Muscle layer of colon (tissue), 2 donors: ENCODE results near the gene CHRD.
"Not testable (repeated sequence)": the region's sequence is repeated elsewhere in the genome, so short reads cannot be mapped to it uniquely, and the experiment has no call there.

Source experiments
- H3K27ac ChIP-seq: one replicate; pipeline ENCODE4 v1.7.0; 2013; ENCODE audit warnings: low read depth, mild to moderate bottlenecking, low read length, moderate library complexity
- H3K27me3 ChIP-seq, 2 donors: one replicate each; pipeline ENCODE4 v1.7.0; 2013; ENCODE audit warnings: low read length in 2 of 2, mild to moderate bottlenecking in 2 of 2; ENCODE audit not compliant: insufficient read depth in 2 of 2, control insufficient read depth in 1 of 2
- H3K36me3 ChIP-seq: one replicate; pipeline ENCODE4 v1.7.0; 2013; ENCODE audit warnings: mild to moderate bottlenecking, low read length; ENCODE audit not compliant: insufficient read depth
- H3K4me1 ChIP-seq: one replicate; pipeline ENCODE4 v1.7.0; 2013; ENCODE audit warnings: mild to moderate bottlenecking, low read length; ENCODE audit not compliant: insufficient read depth
- H3K4me3 ChIP-seq, 2 donors: one replicate each; pipeline ENCODE4 v1.7.0; 2013; ENCODE audit warnings: low read length in 2 of 2, low read depth in 1 of 2, mild to moderate bottlenecking in 1 of 2, moderate library complexity in 1 of 2
- H3K9ac ChIP-seq: one replicate; pipeline ENCODE4 v1.7.0; 2013; ENCODE audit warnings: low read length
- H3K9me3 ChIP-seq: one replicate; pipeline ENCODE4 v1.7.0; 2013; ENCODE audit warnings: mild to moderate bottlenecking, low read length
- donor health status: abdominal sarcoma.
- donor health status: Adenocarcinoma of cecum.

Gene CHRD

GRCh38 chr3:184338511-184338945 is 41.3 kb upstream of the CHRD start:
- peaks cover 34% of the 10 kb centered on the region for H3K4me1 ChIP-seq
- no peaks in the 10 kb centered on the region for H3K9me3 ChIP-seq
- H3K4me3 ChIP-seq = peak overlapping the region; percentile 62 to 87
- peak overlapping the region; percentile 98 for H3K9ac ChIP-seq
- H3K27ac ChIP-seq = peak overlapping the region; percentile 86
- no peaks in the 10 kb centered on the region for H3K27me3 ChIP-seq
- H3K36me3 ChIP-seq = peaks cover 43% of the 10 kb centered on the region

GRCh38 chr3:184339001-184339400 is 40.9 kb upstream of the CHRD start:
- no peaks in the 10 kb centered on the region for H3K9me3 ChIP-seq
- peak overlapping the region; percentile 80 for H3K9ac ChIP-seq
- peak overlapping the region; percentile 62 to 66 for H3K4me3 ChIP-seq
- peaks cover 41% of the 10 kb centered on the region for H3K36me3 ChIP-seq
- peak overlapping the region; percentile 86 for H3K27ac ChIP-seq
- no peaks in the 10 kb centered on the region for H3K27me3 ChIP-seq
- peaks cover 34% of the 10 kb centered on the region for H3K4me1 ChIP-seq

- H3K9me3 ChIP-seq, H3K9ac ChIP-seq, H3K4me3 ChIP-seq, H3K27me3 ChIP-seq: not testable (repeated sequence)
- Histone ChIP-seq H3K36me3 (peaks cover 40% of the 10 kb centered on the region), H3K4me1 (peaks cover 34% of the 10 kb centered on the region), H3K27ac (peak overlapping the region; percentile 86)
Observed at GRCh38 chr3:184339451-184340135, 40.3 kb upstream of the CHRD start.

- no peak overlapping the region for H3K27ac ChIP-seq
- no peak overlapping the region for H3K9ac ChIP-seq
- no peaks in the 10 kb centered on the region for H3K9me3 ChIP-seq
- peaks cover 44% of the 10 kb centered on the region for H3K36me3 ChIP-seq
- no peaks in the 10 kb centered on the region for H3K27me3 ChIP-seq
- no peak overlapping the region for H3K4me3 ChIP-seq
- peaks cover 27% of the 10 kb centered on the region for H3K4me1 ChIP-seq
Observed at GRCh38 chr3:184341925-184342324, 37.9 kb upstream of the CHRD start.

- H3K36me3 ChIP-seq = peaks cover 44% of the 10 kb centered on the region
- peaks cover 13% of the 10 kb centered on the region for H3K4me1 ChIP-seq
- no peaks in the 10 kb centered on the region for H3K27me3 ChIP-seq
- H3K9me3 ChIP-seq = no peaks in the 10 kb centered on the region
- H3K9ac ChIP-seq = no peak overlapping the region
- no peak overlapping the region for H3K27ac ChIP-seq
- no peak overlapping the region for H3K4me3 ChIP-seq
Observed at GRCh38 chr3:184343200-184343876, 36.5 kb upstream of the CHRD start.

- H3K4me1 ChIP-seq = peaks cover 1% of the 10 kb centered on the region
- no peak overlapping the region for H3K27ac ChIP-seq
- H3K27me3 ChIP-seq = no peaks in the 10 kb centered on the region
- no peak overlapping the region for H3K4me3 ChIP-seq
- no peaks in the 10 kb centered on the region for H3K9me3 ChIP-seq
- H3K36me3 ChIP-seq = peaks cover 44% of the 10 kb centered on the region
- H3K9ac ChIP-seq = no peak overlapping the region
Observed at GRCh38 chr3:184344579-184345316, 35.1 kb upstream of the CHRD start.

GRCh38 chr3:184345317-184346144 is 34.3 kb upstream of the CHRD start:
- Histone ChIP-seq H3K9ac (no peak overlapping the region), H3K36me3 (peaks cover 44% of the 10 kb centered on the region), H3K4me1 (no peaks in the 10 kb centered on the region), H3K9me3 (no peaks in the 10 kb centered on the region), H3K27me3 (no peaks in the 10 kb centered on the region), H3K4me3 (no peak overlapping the region), H3K27ac (no peak overlapping the region)

GRCh38 chr3:184346480-184347190 is 33.2 kb upstream of the CHRD start:
- H3K27ac ChIP-seq = no peak overlapping the region
- H3K9me3 ChIP-seq = no peaks in the 10 kb centered on the region
- H3K27me3 ChIP-seq = no peaks in the 10 kb centered on the region
- peaks cover 5% of the 10 kb centered on the region for H3K4me1 ChIP-seq
- peaks cover 36% of the 10 kb centered on the region for H3K36me3 ChIP-seq
- no peak overlapping the region for H3K4me3 ChIP-seq
- H3K9ac ChIP-seq = no peak overlapping the region

GRCh38 chr3:184347321-184348056 is 32.4 kb upstream of the CHRD start:
- no peak overlapping the region for H3K4me3 ChIP-seq
- H3K9me3 ChIP-seq = no peaks in the 10 kb centered on the region
- H3K4me1 ChIP-seq = peaks cover 8% of the 10 kb centered on the region
- no peak overlapping the region for H3K9ac ChIP-seq
- H3K36me3 ChIP-seq = peaks cover 29% of the 10 kb centered on the region
- H3K27me3 ChIP-seq = no peaks in the 10 kb centered on the region
- H3K27ac ChIP-seq = no peak overlapping the region

- no peak overlapping the region for H3K9ac ChIP-seq
- peaks cover 23% of the 10 kb centered on the region for H3K36me3 ChIP-seq
- H3K4me1 ChIP-seq = peaks cover 8% of the 10 kb centered on the region
- H3K9me3 ChIP-seq = no peaks in the 10 kb centered on the region
- H3K4me3 ChIP-seq = no peak overlapping the region
- no peak overlapping the region for H3K27ac ChIP-seq
- no peaks in the 10 kb centered on the region for H3K27me3 ChIP-seq
Observed at GRCh38 chr3:184348057-184348382, 31.8 kb upstream of the CHRD start.
